ENCODE results near the gene MALT1.
"Not testable (repeated sequence)": the region's sequence is repeated elsewhere in the genome, so short reads cannot be mapped to it uniquely, and the experiment has no call there.

Gene MALT1

DNA sequence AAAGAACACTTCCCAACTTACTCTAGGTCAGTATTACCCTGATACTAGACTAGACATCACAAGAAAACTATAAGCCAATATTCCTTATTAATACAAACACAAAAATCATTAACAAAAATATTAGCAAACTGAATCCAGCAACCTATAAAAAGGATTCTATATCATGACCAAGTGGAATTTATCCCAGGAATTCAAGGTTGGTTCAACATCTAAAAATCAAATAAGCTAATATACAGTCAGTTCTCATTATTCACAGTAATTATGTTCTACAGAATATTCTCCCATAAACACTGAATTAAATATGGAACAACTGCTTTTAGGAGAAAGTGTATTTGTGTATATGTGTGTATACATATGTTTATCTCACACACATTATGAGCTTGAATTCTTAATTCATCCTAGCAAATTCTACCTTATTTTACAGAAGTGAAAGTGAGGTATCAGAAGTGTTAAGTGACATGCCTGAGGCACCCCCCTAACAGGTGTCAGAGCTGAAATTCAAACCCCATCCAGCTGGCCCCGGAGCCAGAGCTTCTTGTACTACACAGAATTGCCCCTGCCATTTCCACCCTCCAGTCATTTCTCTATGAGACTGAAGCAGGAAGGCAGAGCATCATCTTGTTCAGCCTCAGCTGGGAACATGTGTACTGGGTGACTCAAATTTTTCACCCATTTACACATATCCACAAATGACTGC lies 77.8 kb downstream of the MALT1 start:
- DNase-seq: no peak

DNA sequence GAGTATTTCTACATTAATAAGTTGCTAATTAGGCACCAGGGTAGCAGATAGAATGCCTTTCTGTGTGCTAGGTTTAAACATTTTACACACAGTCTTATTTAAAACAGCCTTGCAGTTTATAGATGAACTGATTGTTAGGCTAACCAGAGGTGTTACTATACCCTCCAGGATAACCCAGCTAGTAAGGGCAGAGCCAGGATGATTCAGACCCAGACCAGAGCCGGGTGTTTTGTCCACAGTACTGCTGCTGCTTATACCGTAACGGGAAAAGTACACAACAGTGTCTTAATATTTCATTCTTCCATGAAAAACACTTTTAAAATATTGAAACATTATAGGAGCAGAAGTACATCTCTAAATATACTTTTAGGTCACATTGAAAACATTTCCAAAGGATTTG lies 82.7 kb downstream of the MALT1 start:
- DNase-seq: no peak

DNA sequence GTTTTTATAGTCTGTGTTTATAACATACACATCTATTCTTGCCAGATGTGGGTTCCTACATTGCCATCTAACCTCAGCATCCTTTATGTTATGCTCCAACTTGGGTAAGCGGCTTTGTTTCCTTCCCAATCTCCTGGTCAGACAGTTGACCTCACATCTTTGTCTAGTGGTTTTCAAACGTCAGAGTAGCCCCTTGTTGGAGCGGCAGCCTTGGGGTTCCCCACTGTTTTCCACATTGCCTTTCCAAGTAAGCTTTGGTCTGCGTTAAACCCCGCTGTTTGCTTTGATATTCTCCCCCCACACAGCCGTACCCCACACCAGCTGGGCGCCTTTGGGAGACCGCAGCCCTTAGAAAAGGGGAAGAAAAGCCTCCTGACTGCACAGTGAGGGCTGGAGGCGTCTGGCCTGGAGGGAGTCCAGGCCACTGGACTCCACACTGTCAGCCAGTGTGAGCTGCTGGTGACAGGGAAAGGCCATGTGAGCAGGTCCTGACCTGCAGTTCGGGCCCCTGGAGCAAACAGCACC lies 83.3 kb downstream of the MALT1 start:
- no peak for DNase-seq

DNA sequence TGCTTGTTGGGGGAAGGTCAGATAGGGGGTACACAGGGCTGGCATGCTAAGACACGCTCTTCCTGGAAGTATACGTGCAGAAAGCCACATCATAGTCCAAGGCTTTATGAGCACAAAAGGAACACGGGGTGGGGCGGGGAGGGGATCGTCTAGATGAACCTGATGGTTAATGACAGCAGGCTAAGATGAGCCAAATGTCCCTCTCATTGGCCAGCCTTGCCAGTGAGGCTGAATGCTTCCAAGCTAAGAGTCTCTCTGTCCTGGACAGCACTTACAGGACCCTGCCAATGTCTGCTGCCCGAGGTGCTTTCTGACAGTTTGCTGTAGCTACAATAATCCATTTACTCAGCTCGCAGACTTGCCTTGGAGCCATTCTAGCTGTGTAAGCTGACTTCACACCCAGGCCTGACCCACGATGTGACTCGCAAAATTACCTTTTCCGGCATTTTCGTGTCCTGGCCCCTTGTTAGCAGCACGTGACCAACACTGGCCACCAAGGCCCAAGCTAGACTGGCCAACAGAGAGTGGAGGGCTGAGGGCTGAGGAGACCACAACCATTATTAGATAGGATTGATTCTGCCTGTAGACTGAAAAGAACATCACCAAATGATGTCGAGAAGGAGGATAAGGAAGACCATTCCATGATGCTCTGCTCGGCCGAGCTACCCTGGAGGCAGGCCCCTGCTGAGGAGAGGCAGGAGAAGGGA lies 84.2 kb downstream of the MALT1 start:
- no peak for DNase-seq

DNA sequence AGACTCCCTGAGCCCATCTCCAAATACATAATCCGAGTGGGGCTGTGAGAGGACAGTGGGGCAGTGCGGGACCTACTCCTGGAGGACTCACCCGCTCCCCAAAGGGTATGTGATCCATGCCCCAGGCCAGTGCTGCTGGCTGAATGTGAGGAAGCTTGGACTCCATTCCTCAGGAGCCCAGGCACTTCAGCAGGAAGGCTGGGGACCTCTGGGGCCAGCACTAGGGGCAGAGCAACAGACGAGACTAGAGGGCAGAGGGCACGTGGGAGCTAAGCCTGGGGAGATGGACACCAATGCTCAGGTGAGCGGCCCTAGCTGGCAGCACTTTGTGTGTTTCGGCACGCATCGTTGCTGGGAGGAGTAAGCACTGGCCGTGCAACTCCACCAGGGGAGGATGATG lies 84.9 kb downstream of the MALT1 start:
- no peak for DNase-seq

DNA sequence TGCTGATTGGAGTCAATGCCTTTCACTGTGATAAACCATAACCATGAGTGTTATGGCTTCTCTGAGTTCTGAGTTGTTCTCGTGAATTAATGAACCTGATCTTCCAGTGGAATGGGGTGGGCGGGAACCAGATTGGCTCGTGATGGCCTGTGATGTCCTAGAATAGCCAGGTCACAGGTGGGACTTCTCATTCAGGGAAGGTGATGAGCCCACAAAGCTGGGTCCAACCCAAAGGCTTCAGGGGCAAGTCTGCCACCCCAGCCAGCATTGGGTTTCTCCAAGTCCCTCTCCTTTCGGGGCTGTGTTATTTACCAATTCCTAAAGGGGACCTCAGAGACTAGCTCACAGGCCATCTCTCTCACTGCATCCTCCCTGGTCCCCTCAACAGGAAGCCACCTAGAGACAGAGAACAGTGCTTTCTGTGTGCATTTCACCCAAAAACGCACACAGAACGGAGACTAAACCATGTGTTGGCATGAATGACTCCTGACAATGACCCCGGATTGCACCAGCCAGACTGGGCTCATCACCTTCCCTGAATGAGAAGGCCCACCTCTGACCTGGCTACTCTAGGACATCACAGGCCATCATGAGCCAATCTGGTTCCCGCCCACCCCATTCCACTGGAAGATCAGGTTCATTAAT lies 85.5 kb downstream of the MALT1 start:
- no peak for DNase-seq

DNA sequence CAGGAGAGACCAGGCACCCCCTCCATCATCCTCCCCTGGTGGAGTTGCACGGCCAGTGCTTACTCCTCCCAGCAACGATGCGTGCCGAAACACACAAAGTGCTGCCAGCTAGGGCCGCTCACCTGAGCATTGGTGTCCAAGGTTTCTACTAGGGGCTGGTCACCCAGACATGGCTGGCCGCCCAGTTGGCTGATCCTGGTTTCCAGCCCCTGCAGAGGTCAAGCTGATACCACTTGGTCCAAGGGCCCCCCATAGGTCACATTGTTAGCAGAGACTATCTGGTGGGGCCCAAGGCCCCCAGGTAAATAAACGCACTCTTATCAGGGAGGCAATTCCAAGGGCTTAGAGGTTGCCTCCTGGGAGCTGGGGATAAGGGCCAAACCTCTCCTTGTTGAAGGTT lies 86.1 kb downstream of the MALT1 start:
- DNase-seq: not testable (repeated sequence)

DNA sequence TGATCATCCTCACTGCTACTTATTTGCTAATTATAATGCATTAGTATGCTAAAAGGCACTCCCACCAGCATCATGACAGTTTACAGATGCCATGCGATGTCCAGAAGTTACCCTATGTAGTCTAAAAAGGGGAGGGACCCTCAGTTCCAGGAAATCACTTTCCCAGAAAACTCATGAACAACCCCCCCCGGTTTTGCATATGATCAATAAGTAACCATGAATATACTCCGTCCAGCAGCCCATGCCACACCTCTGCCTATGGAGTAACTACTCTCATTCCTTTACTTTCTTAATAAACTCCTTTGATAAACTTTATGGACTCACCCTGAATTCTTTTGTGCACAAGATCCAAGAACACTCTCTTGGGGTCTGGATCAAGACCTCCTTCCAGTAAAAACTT lies 86.8 kb downstream of the MALT1 start:
- no peak for DNase-seq

DNA sequence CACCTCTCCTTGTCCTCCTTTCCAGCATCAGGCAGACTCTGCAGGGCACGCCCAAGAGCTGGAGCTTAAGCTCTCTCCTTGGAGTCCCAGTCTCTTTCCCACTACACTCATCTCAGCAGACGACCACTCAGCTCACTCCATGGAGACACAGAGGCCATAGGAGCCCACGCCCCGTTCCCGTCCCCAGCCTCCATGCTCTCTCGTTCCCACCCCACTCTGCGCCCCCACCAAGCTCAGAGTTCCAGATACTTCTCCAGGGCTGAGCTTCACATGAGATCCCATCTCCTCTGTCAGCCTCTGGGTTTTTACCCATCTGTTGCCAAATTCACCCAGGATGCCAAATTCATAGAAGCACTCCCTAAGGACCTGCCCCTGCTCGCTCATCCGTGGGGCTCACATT lies 87.3 kb downstream of the MALT1 start:
- no peak for DNase-seq

DNA sequence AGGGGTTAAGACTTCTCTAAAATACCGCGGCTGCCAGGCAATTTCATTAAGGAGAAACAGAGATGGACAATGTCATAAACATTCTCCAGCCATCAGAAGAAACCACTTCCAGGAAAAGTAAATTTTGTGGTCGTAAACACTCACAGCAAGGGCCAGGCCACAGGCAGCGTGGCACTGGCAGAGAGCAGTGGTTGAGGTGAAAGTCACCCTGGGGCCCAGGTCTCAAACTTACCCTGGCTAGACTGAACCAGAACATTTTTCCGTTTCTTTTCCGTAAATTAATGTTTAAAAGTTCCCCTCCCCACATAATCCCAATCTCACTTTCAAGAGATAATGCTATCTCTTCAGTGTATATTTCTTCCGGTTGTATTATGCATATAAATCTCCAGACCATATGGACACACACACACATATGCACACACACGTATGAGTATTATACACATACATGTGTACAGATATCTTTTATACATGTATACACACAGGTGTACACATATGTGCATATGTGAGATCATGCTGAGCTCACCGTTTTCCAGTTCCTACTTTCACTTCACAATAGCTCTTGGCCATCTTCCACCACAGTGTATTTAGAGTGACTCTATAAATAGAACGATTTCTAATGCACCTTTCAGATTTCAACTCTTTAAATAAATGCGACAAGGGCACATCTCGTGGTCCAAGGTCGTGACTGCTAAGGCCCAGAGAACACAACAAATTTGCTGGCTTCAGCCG lies 90.1 kb downstream of the MALT1 start:
- no peak for DNase-seq

DNA sequence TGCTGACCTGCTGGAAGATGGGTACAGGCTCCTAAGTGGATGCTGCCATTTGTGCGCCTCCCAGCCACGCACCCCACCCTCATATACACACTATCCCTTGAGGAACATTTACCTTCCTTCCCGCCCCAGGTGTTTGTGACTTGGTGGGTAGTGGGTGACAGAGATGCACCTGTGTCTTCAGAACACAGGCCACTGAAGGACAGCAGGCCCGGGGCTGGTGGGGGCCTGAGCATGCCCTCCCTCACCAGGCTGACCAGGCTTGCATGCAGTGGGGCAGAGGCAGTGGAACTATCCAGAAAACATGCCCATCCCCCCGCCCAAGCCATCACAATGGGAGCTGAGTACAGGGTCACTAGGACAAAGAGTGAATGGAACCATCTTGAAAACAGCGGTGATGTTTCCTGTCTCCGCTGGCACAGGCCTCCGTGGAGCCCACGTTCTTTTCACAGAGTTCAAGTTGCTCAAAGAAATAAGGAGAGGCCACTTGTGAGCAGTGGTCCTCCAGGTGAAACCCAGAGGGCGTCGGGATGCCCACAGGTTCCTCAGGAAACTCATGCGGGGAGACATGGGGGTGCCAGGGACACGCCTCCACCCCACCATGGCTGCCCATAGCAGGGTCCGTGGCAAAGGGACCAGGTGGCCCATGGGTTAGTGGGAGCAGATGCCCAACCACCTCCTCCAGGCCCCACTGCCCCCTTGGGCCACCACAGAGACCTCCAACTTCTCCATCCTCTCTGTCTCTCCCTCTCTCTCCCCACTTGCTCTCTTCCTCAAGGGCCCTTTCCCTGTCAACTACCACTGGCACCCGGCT lies 90.9 kb downstream of the MALT1 start:
- no peak for DNase-seq

DNA sequence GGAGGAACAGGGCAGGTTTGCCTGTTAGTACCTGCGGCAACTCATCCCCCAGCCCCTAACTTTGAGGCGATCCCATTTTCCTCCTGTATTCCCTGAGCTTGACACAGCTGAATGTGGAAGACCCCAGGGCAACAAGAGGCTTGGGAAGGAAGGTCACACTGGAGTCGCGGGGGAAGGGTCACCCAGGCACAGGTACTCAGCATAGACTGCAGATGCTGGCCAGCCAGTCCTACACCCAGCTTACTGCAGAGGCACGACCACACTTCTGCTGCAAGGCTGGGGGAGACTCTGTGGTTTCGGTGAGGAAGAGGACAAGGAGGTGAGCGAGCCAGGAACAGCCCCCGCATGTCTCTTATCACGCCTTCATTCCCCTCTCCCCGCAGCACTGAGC lies 91.5 kb downstream of the MALT1 start:
- DNase-seq: no peak

DNA sequence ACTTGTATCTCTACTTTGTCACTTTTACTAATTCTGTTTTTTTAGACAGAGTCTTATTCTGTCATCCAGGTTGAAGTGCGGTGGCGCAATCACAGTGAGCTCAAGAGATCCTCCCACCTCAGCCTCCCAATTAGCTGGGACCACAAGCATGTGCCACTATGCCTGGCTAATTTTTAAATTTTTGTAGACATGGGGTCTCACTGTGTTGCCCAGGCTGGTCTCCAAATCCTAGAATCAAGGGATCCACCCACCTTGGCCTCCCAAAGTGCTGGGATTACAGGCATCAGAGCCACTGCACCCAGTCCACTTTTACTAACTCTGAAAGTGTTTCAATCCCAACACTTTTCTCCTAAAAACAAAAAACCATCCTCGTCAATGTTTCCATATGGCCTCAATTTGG lies 94.9 kb downstream of the MALT1 start:
- DNase-seq: no peak

DNA sequence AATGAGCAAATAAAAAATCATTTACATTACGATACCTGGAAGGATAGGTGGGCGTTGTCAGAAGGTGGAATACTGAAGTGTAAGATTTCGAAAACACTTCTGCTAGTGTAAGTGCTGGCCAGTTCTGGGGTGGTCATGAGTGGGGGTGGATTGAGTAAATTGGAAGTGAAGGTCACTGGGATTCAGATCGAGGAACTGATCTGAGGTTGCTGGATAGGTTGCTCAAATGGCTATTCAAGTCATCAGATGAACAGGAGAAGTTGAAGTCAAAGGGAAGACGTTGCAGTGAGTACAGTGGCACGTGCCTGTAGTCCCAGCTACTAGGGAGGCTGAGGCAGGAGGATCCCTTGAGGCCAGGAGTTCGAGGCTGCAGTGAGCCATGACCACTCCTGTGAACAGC lies 95.7 kb downstream of the MALT1 start:
- no peak for DNase-seq

DNA sequence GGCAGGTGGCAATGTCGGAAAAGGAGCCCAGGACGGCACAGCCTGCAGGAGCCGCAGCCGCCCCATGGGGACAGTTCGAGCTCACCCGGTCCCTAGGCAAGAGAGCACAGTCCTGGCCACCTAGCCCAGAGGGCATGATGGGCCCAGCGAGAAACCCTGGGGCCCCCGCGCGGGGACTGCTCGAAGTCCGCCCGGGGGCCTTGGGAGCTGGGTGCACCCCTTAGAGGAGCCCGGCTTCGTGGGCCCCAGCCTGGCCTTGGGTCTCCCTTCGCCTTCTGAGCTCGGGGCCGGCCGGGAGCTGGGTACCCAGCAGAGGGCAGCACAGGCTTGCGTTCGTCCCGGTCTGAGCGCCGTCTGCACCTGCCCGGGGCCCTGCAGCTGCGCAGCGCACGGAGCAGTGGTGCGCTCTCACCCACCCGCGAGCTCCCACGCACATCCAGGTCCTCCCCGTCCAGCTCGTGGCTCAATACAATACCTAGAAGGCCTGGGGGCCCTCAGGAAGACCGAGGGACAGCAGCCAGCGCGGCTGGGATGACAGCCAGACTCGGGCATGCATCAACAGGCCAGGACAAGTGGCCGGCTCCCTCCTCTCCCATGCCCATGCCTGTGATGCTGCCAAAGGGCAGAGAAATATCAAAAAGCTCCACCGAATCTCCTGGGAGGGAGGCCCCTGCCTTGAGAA lies 97.2 kb downstream of the MALT1 start:
- peak; percentile 72 to 75 for DNase-seq

DNA sequence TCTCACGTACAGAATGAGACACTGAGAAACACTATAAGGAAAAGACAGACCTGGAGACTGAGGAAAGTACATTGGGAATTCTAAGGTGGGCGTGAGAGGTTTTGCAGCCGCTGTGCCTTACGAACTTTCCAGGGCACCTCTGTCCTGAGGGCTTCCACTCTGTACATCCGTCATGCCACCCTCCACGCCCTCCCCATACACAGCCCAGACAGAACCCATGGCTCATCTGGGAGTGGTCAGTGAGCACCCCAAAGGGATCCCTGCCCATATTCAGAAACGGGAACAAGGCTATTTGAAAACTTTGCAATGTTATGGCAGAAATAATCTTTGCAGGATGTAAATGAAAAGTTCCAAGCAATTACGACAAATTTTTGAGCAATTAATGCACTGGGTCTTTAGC lies 98.1 kb downstream of the MALT1 start:
- no peak for DNase-seq

DNA sequence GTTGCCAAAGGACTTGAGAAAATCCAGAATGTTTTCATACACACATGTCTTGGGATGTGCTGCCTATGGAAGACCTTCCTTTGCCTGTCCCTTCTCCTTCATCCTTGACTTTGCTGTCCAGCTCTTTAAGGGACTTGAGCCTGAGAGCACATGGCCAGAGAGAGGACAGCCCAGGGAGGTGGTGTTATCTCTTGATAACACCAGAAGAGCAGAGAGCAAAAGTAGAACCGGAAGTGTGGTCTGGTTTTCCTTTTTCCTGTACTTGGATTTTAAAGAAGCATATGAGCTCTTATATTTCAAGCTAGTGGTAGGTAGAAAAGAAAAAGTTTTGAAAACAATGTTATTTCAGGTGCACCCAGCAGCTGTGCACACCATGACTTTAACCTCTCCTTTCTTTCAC lies 99.3 kb downstream of the MALT1 start:
- DNase-seq: no peak

DNA sequence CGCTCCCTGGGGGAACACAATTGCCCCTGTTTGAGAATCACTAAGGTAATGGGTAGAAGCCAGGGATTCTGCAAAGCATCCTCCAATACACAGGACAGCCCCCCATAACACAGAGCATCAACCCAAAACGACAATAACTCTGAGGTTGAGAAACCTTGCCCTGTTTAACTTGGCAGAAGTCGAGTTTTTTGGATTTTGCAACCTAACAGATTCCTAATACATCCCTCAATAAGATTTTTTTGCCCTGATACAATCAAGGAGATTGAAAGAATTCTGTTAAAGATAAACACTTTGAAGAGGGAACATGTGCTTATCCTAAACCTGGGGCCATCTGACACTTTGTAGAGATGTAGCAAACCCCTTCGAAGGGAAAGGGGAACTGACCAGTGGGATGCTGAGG lies 100.9 kb downstream of the MALT1 start:
- no peak for DNase-seq

DNA sequence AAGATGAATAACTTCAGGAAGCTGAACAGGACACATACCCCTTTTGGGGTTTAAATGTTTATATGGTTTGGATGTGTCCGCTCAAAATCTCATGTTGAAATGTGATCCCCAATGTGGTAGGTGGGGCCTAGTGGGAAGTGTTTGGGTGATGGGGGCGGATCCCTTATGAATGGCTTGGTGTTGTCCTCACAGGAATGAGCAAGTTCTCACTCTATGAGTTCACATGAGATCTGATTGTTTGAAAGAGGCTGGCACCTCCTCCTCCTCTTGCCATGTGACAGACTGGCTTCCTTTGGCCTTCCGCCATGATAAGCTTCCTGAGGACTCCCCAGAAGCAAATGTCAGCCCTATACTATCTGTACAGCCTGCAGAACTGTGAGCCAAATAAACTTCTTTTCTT lies 104.8 kb downstream of the MALT1 start:
- no peak for DNase-seq

DNA sequence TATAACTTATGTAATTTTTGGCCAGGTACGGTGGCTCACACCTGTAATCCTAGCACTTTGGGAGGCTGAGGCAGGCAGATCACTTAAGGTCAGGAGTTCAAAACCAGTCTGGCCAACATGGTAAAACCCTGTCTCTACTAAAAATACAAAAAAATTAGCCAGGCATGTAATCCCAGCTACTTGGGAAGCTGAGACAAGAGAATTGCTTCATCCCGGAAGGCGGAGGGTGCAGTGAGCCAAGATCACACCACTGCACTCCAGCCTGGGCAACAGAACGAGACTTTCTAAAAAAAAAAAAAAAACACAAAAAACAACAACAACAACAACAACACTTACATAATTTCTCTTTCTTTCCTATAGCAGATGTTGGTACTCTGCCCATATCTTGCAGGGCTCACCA lies 105.3 kb downstream of the MALT1 start:
- DNase-seq: not testable (repeated sequence)

DNA sequence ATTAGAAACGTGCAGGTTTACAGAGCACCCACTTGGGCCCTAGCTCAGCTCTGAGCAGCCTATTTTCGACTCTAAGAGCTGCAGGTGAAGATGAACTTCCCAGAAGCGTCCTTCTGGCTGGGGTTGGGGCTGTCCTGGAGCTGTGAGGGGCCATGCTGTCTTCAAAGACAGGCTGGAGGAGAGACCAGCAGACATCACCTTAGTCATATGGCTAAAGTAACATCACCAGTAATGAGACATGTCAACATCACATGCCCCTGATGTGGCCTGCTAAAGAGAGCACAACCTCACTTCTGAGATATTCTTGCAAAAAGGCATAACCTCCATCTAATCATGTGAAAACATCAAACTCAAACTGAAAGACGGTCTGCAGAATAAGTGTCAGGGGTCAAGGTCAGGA lies 106.2 kb downstream of the MALT1 start:
- DNase-seq: no peak

DNA sequence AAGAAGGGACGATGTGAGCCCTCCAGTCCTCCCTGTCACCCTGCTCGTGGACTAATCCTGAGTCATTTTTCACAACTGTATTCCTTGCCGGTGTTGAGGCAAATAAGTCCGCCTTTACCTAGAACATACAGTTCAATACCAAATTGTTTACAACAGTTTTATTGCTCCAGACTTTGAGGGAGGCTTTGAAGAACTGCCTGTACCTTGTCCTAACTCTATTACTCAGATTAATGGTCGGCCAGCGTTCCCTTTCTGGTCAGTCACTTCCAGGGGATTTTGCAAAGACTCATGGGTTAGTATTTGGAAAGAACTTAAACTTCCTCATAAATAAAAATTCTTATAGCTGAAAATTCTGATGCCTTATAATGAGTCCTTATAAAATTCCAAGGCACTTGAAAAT lies 108.3 kb downstream of the MALT1 start:
- DNase-seq: no peak

All from stimulated activated CD4-positive, alpha-beta T cell treated with anti-CD3 and anti-CD28 coated beads, Interleukin-2, amount 100 ng/mL, for 48 hours (primary cell).